ENCODE measurements around the gene GUCD1.

GUCD1 gene

GRCh38 chr22:24494528-24495364 is 60.2 kb downstream of the GUCD1 start, which contains the start of gene UPB1:
Gene UPB1 (plus strand): TSS chr22:24495332. CDS start chr22:24495404, 72 bp downstream.
- Mint-ChIP-seq H3K27ac (no peak within 1 kb of the TSS), H3K4me3 (no peak within 1 kb of the TSS), H3K9me3 (no peaks in the 10 kb centered on the region), H3K27me3 (no peaks in the 10 kb centered on the region), H3K36me3 (ENCODE audit: insufficient read depth) (no peaks in the 10 kb centered on the region), H3K4me1 (ENCODE audit: low read depth in 2 of 2) (peaks cover 0 to 4% of the 10 kb centered on the region in 2 donors)
- ATAC-seq (replicated peaks) (no peak), DNase-seq (no peak)

GRCh38 chr22:24494167-24494527 is 60.8 kb downstream of the GUCD1 start:
- H3K4me1 Mint-ChIP-seq (ENCODE audit: low read depth in 2 of 2) = peaks cover 0 to 4% of the 10 kb centered on the region in 2 donors
- no peak for ATAC-seq (replicated peaks)
- H3K4me3 Mint-ChIP-seq = no peak overlapping the region
- H3K27ac Mint-ChIP-seq = no peak overlapping the region
- no peak for DNase-seq
- H3K27me3 Mint-ChIP-seq = no peaks in the 10 kb centered on the region
- H3K36me3 Mint-ChIP-seq (ENCODE audit: insufficient read depth) = no peaks in the 10 kb centered on the region
- H3K9me3 Mint-ChIP-seq = no peaks in the 10 kb centered on the region

- no peak overlapping the region for H3K27ac Mint-ChIP-seq
- DNase-seq (no peak), ATAC-seq (replicated peaks) (no peak)
- no peaks in the 10 kb centered on the region for H3K9me3 Mint-ChIP-seq
- H3K4me3 Mint-ChIP-seq = no peak overlapping the region
- no peaks in the 10 kb centered on the region for H3K36me3 Mint-ChIP-seq (ENCODE audit: insufficient read depth)
- no peaks in the 10 kb centered on the region for H3K27me3 Mint-ChIP-seq
- H3K4me1 Mint-ChIP-seq (ENCODE audit: low read depth in 2 of 2) = no peaks in the 10 kb centered on the region
Observed at GRCh38 chr22:24492391-24492790, 62.5 kb downstream of the GUCD1 start.
